Esophagus squamous epithelium (tissue), 4 donors: Measurements from ENCODE around the gene TAF13.

ENCODE experiments used
- CTCF ChIP-seq, 6 experiments: fragments of 450-650 bp in 4 of 6; fragments of 200-600 bp in 2 of 6; sonication (generic) in 2 of 6; IDR thresholded peaks; one replicate each; pipeline ENCODE4 v1.5.1; 2016 to 2019; ENCODE audit warnings: antibody characterized with exemption in 6 of 6, mild to moderate bottlenecking in 4 of 6, moderate library complexity in 4 of 6
- POLR2A ChIP-seq, 4 donors: fragments of 450-650 bp; IDR thresholded peaks; one replicate each; pipeline ENCODE4 v1.6.1; 2017; ENCODE audit warnings: antibody characterized with exemption in 4 of 4, mild to moderate bottlenecking in 4 of 4, moderate library complexity in 3 of 4

- TF ChIP-seq CTCF (IDR thresholded peaks at IDR 0.05), result no peak
- TF ChIP-seq POLR2A (IDR thresholded peaks at IDR 0.05), result no peak
Observed at GRCh38 chr1:109017134-109017533, 58.7 kb downstream of the TAF13 start.
